AG04450 (cell line): ENCODE measurements around the gene SETD3. TPM values are rescaled to one million over a fixed set of nuclear protein-coding genes. Genes with fewer than 3 reads are reported as not detected.

Source experiments
- CTCF ChIA-PET: fragments of 300-600, 350-600 bp; formaldehyde crosslinking; extraction: SDS; loops from one replicate; lab custom pipeline; 2022; ENCODE audit warnings: antibody characterized with exemption, inconsistent platforms; lab: Charles Lee
- POLR2A ChIA-PET: fragments of 350-600 bp; formaldehyde crosslinking; extraction: SDS; loops from one replicate; lab custom pipeline; 2021; ENCODE audit warnings: antibody characterized with exemption, inconsistent platforms; lab: Yijun Ruan, JAX
- DNase-seq: peaks from one replicate; pipeline ENCODE4 v3.0.0-alpha.2; 2011; ENCODE audit warnings: low read depth, low spot score
- H3K27ac ChIP-seq: one replicate; pipeline ENCODE4 v1.5.1; 2012; ENCODE audit warnings: low read depth, low read length, control low read depth
- H3K27me3 ChIP-seq: one replicate; pipeline ENCODE4 v1.6.0; 2012; ENCODE audit warnings: low read length; ENCODE audit not compliant: control insufficient read depth, insufficient read depth
- H3K4me3 ChIP-seq: 2 replicates; pipeline ENCODE4 v1.5.1; 2011; ENCODE audit warnings: mild to moderate bottlenecking, low read depth, low read length, control low read depth
- H3K9me3 ChIP-seq: 2 replicates; pipeline ENCODE4 v1.5.1; 2012; ENCODE audit warnings: low read length; ENCODE audit not compliant: control insufficient read depth, insufficient read depth
- polyA plus RNA-seq: library from polyadenylated mRNA; depleted of rRNA; stranded (reverse); fragments of >200 nt; gene quantifications from 2 replicates; pipeline ENCODE4 v1.2.3, GENCODE V29; 2011
- TF ChIP-seq, protein P1 (sequence below): IDR thresholded peaks from 2 replicates; pipeline ENCODE4 v1.5.1; 2011; ENCODE audit warnings: low read depth, low read length, control low read depth, inconsistent platforms

Gene SETD3
- polyA plus RNA-seq, 1 experiment: 25.0 TPM

DNA sequence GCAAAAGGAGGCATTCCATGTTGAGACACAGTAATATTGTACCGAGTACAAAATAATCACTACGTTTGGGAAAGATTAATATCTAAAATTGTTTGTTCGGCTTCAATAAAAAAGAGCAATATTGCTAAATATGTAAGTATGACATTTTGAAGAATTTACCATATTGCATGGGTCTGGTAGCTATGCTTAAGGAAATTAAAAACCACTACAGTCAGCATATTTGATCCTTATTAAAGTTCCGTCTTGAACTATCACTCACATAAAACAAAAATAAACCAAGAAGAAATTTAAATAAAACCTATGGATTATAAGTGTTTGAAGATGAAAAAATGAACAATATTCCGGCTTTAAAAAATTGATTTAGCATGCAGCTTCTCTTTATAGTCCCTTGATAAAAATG lies 63.8 kb downstream of the SETD3 start:
- H3K9me3 ChIP-seq: no peaks in the 10 kb centered on the region
- no peaks in the 10 kb centered on the region for H3K27me3 ChIP-seq
- TF ChIP-seq, protein P1, sequence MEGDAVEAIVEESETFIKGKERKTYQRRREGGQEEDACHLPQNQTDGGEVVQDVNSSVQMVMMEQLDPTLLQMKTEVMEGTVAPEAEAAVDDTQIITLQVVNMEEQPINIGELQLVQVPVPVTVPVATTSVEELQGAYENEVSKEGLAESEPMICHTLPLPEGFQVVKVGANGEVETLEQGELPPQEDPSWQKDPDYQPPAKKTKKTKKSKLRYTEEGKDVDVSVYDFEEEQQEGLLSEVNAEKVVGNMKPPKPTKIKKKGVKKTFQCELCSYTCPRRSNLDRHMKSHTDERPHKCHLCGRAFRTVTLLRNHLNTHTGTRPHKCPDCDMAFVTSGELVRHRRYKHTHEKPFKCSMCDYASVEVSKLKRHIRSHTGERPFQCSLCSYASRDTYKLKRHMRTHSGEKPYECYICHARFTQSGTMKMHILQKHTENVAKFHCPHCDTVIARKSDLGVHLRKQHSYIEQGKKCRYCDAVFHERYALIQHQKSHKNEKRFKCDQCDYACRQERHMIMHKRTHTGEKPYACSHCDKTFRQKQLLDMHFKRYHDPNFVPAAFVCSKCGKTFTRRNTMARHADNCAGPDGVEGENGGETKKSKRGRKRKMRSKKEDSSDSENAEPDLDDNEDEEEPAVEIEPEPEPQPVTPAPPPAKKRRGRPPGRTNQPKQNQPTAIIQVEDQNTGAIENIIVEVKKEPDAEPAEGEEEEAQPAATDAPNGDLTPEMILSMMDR: no peak
- H3K4me3 ChIP-seq: no peak overlapping the region
- DNase-seq: no peak
- ChIA-PET CTCF (interaction anchor here (1.2 to 13.8 kb wide), 10 partner anchors 9 to 151 kb away, joined by 4 to 305 read pairs (median 20); no protein-coding TSS in a partner anchor), POLR2A (no interaction called here)
- H3K27ac ChIP-seq: no peak overlapping the region

- H3K27ac ChIP-seq: no peak overlapping the region
- no peaks in the 10 kb centered on the region for H3K27me3 ChIP-seq
- ChIA-PET POLR2A (no interaction called here), CTCF (interaction anchor here (0.5 to 13.8 kb wide), 37 partner anchors 9 to 1059 kb away, joined by 3 to 305 read pairs (median 4); no protein-coding TSS in a partner anchor)
- no peaks in the 10 kb centered on the region for H3K9me3 ChIP-seq
- peak; percentile 48 for DNase-seq
- TF ChIP-seq, protein P1: peak; percentile 83
- H3K4me3 ChIP-seq: no peak overlapping the region
These were observed 65.0 kb downstream of the SETD3 start for GRCh38 chr14:99415496-99416281.

DNA sequence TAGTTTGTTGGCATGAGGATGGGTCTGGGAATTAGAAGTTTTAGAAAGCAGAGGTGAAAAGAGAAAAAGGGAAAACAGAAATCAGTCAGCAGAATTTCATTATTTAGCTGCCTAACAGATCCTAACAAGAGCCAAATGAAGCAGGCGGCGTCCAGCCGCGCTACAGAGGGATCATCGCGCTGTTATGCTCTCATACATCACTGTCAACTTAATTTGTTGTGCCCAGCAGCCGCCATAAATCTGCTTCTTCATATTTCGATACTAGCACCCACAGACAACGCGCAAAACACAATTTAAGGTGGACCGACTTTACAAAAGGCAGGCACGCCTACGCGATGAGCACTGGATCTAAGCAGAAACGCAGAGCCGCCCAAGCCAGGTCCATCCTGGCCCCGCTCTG lies 66.7 kb downstream of the SETD3 start:
- H3K4me3 ChIP-seq: no peak overlapping the region
- H3K27me3 ChIP-seq: no peaks in the 10 kb centered on the region
- CTCF ChIA-PET: interaction anchor here (3.9 to 13.8 kb wide), 3 partner anchors 12 to 94 kb away, joined by 43 to 305 read pairs (median 99); no protein-coding TSS in a partner anchor
- H3K9me3 ChIP-seq: no peaks in the 10 kb centered on the region
- TF ChIP-seq, protein P1: no peak
- no peak overlapping the region for H3K27ac ChIP-seq
- POLR2A ChIA-PET: no interaction called here
- DNase-seq: no peak

- TF ChIP-seq, protein P1: no peak
- POLR2A ChIA-PET: no interaction called here
These were observed 67.5 kb downstream of the SETD3 start for GRCh38 chr14:99413172-99413571.

More at GRCh38 chr14:99413172-99413571, 67.5 kb downstream of the SETD3 start:
- no peak overlapping the region for H3K4me3 ChIP-seq
- H3K27me3 ChIP-seq: no peaks in the 10 kb centered on the region
- CTCF ChIA-PET: interaction anchor here (5.6 to 13.8 kb wide), 2 partner anchors 21 to 93 kb away, joined by 99 to 305 read pairs; no protein-coding TSS in a partner anchor
- DNase-seq: no peak
- no peak overlapping the region for H3K27ac ChIP-seq
- H3K9me3 ChIP-seq: no peaks in the 10 kb centered on the region
